Measurements from ENCODE around the gene RPS27. TPM values are rescaled to one million over a fixed set of nuclear protein-coding genes. Genes with fewer than 3 reads are reported as not detected.

Gene RPS27
- polyA plus RNA-seq (ENCODE audit: insufficient read length in 4 of 4) = 1,000 to 10,000 TPM; 2,624 to 3,625 (median 3,072) TPM

DNA sequence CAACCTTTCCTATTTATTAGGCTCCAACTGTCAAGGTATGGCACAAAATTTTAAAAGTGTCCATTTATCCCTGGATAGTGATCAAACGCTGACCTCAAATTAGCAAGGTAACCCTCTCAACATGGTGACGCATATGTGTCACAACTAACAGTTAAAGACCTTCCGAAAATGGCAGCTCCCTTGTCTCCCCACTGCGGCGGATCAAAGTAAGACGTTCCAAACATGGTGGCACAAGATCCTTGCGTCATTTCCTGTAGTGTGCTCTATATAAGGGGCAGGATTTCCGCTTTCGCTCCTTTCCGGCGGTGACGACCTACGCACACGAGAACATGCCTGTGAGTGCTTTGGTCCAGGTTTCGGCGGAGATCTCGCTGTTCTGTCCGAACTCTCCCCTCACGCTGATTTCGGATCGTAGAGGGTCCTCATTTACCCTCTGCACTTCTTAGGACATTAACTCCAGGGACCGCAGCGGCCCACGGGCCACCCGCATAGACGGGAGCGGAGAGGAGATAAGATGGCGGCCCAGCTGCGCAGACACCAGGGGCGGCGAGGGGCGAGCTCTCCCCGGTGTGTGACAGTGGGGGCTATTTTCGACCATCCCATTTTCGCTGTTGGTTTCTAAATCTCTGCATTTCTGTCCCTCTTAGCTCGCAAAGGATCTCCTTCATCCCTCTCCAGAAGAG lies at the start of gene RPS27:
Gene RPS27, plus strand, starts transcription at position 295 of the 683 bp plus-strand sequence. Its CDS starts 35 bp downstream, at position 330.
- DNase-seq (ENCODE audit: low read depth in 4 of 4, low spot score in 2 of 4) = peak; percentile 93 to 98 (median 96)

DNA sequence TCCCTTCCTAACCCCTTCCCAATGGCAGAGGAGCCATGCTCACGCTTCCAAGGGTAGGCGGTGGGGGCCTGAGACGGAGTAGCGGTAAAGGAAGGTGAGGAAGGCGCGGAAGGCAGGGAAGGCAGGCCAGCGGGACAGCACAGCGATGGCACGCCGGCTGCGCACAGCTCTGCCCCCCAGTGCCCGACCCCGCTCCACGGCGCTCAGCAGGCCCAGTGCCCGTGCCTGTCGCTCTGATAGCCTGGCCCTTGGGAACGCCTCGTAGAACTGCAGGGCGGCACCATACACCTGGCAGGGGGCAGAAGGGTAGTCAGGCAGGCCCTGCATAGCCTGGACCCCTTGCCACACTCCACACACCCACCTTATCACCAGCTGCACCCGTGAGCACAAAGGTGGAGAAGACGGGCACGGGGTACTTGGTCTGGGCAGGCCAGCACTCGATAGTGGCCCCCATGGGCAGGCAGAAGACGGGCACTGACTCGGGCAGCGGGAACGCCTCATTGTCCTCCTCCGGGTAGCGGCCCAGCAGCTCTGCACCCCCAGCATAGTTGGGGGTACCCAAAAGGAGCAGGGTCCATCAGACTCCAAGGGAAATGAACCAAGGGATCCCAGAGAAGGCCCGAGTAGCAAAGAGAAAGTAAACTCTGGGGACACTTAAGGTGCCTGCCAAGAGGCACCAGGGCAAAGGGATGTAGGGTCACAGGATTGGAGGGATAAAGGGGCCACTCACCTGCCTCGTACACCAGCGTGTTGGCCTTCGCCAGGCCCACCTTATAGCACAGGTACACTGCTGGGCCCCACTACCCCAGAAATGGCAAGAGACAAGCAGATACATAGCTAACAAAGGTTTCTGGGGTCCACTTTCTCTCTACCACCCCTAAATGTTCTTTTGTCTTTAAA lies 48.5 kb upstream of the RPS27 start:
- DNase-seq (ENCODE audit: low read depth in 4 of 4, low spot score in 2 of 4) = no peak

DNA sequence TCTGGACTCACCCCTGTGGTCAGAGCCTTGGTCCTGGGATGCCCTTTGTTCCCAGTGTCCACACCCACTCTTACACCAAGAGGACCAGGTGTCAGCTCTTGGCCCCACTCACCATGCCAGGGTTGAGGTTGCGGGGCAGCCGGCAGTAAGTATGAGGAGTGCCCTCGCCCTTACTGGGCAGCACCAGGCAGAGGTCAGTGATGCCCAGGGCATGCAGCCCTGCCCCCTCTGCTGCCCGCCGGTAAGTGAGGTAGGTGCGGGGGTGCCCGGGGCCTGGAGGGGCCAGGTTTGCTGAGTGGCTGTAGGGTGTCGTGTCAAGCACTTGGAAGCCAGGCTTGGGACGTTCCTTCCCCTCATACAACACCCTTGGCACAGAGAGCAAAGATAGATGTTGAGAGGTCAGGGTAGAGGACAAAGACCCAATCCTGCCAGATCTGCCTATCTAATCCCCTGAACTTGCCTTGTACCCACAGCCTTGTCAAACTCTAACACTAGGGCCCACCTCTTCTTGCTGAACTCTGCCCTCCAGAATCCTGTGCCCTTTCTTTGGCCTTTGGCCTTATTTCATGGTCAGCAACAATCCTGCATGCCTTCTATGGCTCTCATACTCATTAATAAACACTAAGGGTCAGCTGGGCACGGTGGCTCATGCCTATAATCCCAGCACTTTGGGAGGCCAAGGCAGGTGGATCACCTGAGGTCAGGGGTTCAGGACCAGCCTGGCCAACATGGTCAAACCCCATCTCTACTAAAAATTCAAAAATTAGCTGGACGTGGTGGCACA lies 47.6 kb upstream of the RPS27 start:
- no peak for DNase-seq (ENCODE audit: low read depth in 4 of 4, low spot score in 2 of 4)

DNA sequence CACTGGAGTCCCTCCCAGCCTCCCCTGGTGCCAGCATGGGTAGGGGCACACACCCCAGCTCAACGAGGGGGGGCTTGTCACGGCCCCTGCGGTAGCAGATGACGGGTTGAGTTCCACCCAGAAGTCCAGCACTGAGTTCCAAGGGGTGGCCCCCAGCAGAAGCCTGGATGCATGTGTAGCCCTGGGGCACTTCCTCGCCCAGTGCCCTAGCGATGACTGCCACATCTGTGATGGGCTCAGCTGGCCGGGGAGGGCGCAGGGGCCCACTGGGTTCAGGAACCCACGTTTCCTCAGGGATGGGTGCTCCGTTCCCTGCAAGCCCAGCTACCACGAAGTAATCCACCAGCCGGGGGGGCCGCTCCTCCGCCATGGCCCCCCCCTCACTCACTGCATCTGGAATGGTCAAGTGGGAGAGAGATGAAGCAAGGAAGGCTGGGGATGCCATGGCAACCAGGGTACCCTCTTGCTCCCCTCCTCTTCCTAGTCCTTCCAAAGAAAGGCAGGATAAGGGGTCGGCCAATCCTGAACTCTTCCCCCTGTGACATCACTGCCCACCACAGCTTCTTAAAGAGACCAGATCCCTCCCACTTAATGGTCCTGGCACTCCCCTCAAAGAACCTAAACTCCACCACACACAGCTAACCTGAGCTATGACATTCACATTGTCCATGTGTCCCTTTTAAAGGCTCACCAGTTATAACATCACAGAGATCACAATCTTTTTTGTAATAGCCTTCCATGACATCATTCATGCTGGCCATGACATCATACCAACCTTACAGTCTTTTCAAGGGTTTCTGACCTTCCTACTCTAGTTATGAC lies 46.3 kb upstream of the RPS27 start:
- no peak for DNase-seq (ENCODE audit: low read depth in 4 of 4, low spot score in 2 of 4)

DNA sequence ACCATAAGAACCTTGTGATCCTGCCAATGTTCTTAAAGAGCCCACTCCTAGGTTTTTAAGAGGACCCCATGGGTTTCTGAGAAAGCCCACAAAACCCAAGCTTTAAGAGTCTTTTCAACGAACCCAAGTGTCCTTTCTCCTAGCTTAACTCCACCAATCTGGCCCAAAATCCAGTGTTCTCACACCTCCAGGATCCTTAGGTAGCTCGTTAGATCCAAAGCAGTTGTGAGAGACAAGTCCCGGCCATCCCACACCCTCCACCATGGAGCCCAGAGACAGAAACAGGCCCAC lies 45.8 kb upstream of the RPS27 start:
- no peak for DNase-seq (ENCODE audit: low read depth in 4 of 4, low spot score in 2 of 4)

DNA sequence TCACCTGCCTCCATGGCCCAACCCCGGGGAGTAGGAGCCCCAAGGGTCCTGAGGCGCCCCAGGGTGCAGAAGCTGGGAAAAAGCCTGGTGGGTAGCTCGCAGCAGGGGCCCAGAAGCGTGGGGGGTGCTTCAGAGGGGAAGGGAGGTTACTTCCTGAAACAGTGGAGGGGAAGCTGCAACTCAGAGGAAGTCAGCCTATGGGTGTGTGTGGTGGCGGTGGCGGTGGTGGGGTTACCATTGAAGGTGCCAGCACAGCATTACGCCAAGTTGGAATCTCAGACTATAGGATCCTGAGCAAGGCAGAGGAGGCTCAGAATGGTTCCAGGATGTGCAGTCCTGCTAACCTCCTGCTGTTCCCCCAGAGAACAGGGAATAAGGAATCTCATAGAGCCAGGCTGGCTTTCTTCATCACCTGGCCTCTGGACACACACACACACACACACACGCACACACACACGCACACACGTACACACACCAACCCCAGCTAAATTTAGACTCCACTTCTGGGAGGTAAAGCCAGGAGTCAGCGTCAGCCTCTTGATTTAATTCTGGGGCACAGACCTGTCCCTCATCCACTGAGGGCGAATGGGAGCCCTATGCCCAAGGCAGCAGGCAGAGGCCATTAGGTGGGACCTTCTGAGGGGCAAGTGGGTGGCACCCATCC lies 45.3 kb upstream of the RPS27 start:
- DNase-seq (ENCODE audit: low read depth in 4 of 4, low spot score in 2 of 4) = no peak

DNA sequence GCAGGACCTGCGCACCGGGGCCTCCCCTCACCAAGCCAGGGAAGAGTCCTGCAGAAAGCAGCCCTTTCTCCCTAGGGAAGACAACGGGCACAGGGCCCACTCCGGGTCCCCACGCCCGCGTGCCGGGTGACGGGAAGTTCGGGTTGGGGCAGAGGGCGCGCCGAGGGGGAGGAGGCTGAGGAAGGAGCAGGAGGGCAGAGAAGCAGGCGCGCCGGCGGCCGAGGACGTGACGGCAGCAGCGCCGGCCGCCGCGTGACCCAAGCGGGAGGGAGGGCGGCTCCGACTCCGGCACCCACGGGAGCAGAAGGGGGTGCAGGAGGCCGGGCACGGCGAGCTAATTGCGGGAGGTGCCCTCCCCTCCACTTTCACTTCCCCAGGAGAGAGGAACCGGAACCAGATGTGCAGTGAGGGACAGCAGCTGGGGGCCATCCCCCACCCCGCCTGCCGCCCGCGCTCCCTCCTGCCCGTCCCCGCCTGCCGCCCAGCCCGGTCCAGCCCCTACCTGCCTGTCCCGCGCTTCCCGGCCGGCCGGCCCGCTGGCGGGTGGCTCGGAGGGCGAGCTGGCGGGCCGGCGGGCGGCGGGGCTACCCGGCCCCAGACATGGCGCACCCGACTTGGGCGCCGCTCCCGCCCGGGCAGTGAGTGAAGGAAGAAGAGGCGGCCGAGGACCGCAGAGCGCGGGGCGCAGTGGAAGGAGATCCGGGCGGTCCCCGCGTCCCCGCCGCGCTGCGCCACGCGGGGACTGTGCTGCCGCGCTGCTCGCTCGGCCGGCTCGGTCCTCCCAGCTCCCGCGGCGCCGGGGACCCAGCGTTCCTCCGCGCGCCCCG lies 44.6 kb upstream of the RPS27 start:
- DNase-seq (ENCODE audit: low read depth in 4 of 4, low spot score in 2 of 4) = no peak

DNA sequence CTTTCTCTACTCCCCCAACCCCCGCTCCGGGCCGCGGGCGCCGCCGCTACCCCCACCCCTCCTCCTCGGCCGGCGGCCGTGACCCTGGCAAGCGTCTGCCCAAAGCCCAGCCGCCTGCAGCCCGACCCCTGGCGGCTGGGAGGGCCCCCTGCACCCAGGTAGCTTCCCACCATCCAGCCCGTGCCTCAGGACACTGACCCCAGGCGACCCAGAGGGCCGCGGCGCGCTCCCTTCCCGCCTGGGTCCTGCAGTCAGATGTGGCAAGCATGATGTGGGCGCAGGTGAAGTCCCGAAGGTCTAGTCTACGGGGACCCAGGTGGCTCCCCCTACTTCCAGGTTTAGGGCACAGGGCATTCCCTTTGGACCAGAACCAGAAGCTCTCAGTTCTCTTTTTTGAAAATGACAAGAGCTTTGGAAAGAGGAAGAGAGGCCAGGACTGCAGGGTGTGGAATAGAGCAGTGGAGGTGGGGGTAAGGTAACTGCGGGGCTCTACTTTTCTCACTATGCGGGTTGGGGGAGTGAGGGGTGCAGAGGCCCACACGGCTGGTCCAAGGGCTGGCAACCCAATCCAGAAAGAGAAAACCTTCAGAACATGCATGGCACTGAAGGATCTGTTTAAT lies 43.8 kb upstream of the RPS27 start, which contains the start of gene DENND4B:
Gene DENND4B, minus strand, starts transcription at position 97 of the 620 bp plus-strand sequence. CDS start 2,344 bp downstream, outside the sequence.
- peak in 1 of 4 donors; percentile 68 for DNase-seq (ENCODE audit: low read depth in 4 of 4, low spot score in 2 of 4)

DNA sequence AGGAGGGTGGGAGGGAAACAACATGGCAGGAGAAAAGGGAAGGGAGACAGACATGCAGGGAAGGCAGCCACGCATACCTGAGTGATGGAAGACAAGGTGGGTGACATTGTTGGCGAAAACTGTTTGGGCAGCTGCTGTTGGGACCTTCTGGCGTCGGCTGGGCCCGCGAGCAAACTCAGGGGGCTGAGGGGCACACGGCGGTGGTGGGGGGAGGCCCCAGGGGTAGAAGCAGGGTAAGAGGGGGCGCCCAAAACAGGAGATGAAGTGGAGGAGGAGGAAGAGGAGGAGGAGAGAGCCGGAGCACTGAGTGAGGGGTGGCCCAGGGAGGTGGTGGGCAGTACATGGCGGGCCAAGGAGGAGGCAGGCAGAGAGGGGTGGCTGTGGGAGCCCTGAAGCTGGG lies 39.4 kb upstream of the RPS27 start:
- DNase-seq (ENCODE audit: low read depth in 4 of 4, low spot score in 2 of 4) = no peak

DNA sequence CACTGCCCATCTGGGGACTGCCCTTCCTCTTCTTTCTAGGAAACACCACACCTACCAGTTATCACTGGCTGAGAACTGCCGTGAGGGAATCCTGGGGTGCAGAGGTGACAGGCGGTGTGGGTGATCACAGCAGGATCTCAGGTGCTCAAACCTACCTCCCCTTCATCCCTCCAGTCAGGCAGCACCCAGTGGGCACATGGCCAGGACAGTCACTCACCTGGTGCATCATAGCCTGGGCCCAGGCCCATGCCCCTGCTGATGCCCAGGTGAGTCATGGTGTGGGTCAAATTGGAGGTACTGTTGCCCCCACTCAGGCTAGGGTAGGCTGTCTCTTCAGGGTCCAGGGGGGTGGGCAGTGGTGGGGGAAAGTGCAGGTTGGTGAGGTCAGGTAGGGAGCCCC lies 38.8 kb upstream of the RPS27 start:
- DNase-seq (ENCODE audit: low read depth in 4 of 4, low spot score in 2 of 4) = no peak

DNA sequence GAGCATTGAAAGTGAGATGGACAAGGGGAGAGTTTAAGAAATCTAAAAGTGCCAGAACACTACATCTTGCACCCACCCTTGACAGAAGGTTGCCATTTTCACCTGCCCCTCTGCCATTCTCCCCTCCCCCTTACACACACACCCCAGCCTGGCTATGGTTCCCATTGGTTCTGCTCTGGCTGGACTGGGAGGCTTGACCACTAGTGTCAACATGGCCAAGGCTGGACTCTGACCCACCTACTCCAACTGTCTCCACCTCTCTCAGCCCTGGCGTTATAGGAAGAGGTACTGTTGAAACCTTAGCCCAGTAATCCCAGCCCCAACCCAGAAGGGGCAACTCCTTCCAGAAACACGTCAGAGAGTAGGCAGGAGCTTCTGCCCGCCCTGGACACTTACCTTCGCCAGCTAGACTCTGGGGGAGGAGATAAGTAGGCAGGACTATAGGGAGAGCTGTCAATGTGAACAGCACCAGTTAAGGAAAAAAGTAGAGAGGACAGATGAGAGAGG lies 36.6 kb upstream of the RPS27 start:
- no peak for DNase-seq (ENCODE audit: low read depth in 4 of 4, low spot score in 2 of 4)

DNA sequence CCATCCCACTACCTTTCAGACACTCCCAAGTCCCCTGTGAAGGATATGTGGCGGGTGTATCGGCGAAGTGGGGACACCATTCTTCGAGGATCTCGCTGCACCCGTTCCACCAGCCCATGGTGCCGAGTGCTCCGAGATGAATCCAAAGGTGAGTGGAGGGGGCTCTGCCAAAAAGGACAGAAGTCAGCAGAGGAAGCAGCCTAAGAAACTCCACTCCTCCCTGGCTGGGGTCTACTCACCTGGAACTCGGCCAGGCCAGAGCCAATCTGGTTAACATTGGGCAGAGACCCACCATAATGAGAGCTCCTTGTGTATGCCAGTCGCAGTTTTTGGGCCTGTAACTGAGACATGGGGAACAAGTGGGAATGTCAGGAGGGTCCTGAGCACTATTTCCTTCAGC lies 35.7 kb upstream of the RPS27 start:
- DNase-seq (ENCODE audit: low read depth in 4 of 4, low spot score in 2 of 4) = no peak

DNA sequence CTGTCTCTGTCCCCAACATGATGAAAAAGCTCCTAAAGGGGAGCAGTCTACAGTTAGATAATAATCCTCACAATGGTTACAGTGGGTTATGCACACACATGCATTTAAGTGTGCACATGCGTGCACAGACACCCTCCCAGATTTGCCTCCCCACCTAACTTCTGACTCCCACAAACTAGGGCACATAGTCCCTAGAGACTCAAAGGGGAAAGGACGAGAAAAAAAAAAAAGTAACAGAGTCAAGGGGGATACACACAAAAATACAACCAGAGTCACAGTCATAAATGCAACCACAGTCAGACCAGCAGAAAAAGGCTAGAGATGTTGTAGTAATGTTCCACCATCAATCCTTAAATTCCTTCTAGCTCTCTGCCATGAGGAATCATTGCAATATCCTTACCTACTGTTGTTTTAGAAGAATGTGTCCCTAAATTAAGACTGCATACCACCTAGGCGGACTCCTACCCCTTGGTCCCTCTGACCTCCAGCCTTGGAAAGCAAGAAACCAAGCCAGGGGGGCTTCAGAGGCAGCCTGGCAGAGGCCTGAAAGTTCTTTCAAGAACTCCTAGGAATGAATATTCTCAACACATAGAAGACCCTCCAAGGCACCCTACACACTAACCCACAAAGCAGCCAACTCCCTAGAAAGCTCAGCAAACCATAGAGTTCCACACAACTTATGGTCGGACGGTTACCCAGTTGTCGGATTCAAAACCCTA lies 33.4 kb upstream of the RPS27 start:
- DNase-seq (ENCODE audit: low read depth in 4 of 4, low spot score in 2 of 4) = no peak

DNA sequence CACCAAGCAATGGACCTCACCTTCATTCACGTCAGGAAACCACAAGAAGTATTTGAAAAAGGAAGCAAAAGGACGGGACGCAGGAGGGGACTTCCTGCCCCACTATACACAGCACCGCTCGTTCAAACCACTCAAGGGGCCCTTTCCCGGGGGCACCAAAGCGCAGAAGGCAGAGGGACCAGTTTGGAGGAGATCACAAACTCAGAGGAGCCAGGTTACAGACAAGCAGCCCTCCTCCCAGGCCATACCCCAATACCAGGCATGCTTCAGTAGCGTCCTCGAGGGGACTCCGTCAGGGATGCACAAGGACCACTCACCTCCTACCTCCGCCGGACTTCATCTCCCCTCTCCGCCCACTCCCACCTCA lies 32.8 kb upstream of the RPS27 start:
- no peak for DNase-seq (ENCODE audit: low read depth in 4 of 4, low spot score in 2 of 4)

DNA sequence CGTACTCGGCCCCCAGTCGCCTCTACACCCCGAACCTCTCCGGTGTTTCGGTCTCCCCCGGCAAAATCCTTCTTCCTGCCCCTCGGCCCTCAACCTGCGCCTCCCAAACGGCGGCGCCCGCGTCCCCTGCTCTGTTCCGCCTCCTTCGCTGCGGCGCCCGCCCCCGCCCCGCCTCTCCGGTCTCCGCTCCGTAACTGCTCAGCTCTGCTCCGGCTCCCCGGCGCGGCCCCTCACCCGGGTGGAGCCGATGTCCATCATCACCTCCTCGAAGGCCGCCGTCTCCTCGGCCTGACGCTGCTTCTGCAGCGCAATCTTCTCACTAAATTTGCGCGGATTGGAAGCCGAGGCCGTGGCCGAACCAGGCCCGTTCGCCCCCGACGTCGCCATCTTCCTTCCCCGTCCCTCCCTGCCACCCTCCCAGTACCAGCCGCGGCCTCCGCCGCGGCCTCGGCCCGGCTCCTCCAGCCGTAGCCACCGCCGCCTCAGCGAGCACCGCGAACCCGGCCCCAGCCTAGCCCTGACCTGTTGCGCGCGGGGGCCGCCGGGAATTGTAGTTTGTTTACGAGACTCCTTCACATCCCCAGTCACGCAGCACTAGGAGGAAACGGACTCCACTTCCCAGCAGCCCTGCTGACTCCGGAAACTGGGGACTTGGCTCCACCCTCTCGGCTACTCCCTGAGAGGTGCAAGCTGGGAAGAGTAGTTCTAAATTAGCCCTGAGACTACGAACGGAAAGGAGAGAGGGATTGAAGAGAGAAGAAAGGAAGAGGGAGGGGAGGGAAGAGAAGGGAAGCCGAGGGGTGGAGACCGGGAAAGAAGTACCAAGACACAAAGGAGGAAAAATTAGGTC lies 32.2 kb upstream of the RPS27 start, which contains the start of gene CRTC2:
Gene CRTC2, minus strand, starts transcription at position 502 of the 850 bp plus-strand sequence. Its CDS starts 115 bp downstream, at position 387.
- DNase-seq (ENCODE audit: low read depth in 4 of 4, low spot score in 2 of 4) = peak in 3 of 4 donors; percentile 91 to 98 (median 96)

DNA sequence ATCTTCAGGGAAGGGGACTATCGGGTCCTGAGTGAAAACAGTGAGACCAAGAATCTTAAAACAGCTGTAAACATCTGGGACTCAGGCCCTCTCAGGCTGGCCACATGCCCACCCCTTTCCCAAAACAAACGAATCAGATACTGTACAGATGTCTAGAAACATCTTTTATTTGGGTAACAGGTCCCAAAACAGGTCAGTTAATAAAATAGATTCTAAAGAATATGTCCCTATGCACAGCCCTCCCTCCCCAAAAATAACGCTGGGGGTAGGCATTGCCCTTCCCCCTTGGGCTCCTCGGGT lies 31.7 kb upstream of the RPS27 start:
- no peak for DNase-seq (ENCODE audit: low read depth in 4 of 4, low spot score in 2 of 4)

DNA sequence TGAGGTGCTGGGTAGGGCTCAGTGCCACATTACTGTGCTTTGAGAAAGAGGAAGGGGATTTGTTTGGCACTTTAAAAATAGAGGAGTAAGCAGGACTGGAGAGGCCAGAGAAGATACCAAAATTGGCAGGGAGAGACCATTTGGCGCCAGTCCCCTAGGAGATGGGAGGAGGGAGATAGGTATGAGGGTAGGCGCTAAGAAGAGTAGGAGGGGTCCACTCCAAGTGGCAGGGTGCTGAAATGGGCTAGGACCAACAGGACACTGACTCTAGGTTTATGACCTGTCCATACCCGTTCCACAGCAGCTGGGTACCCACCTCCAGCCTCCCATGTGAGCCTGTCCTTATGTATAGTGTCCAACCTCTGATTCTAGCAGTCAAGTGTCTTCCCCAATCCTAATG lies 31.1 kb upstream of the RPS27 start:
- DNase-seq (ENCODE audit: low read depth in 4 of 4, low spot score in 2 of 4) = no peak
